Measurements from ENCODE around the gene ELK4.
A peak's percentile ranks its signal among the peaks of the same experiment; 100 is the strongest.

ELK4 gene

GRCh38 chr1:205631768-205632668 is at the start of gene ELK4:
Gene ELK4, minus strand, starts transcription at chr1:205632011. Its CDS starts 8,129 bp downstream, at chr1:205623882.
- peak; percentile 100 for DNase-seq

GRCh38 chr1:205681364-205681763 is 49.6 kb upstream of the ELK4 start:
- DNase-seq, result no peak

GRCh38 chr1:205680073-205680851 is 48.5 kb upstream of the ELK4 start, which contains the start of gene SLC45A3:
Gene SLC45A3, minus strand, starts transcription at chr1:205680509. Its CDS starts 15,853 bp downstream, at chr1:205664656.
- DNase-seq, result peak; percentile 57

GRCh38 chr1:205678286-205679111 is 46.7 kb upstream of the ELK4 start:
- peak; percentile 25 for DNase-seq

GRCh38 chr1:205677167-205677566 is 45.4 kb upstream of the ELK4 start:
- no peak for DNase-seq

- no peak for DNase-seq
Observed at GRCh38 chr1:205676597-205676996, 44.8 kb upstream of the ELK4 start.

GRCh38 chr1:205676002-205676401 is 44.2 kb upstream of the ELK4 start:
- DNase-seq, result no peak

- no peak for DNase-seq
Observed at GRCh38 chr1:205675247-205675646, 43.4 kb upstream of the ELK4 start.

- DNase-seq, result no peak
Observed at GRCh38 chr1:205672970-205673369, 41.2 kb upstream of the ELK4 start.

- no peak for DNase-seq
Observed at GRCh38 chr1:205672395-205672889, 40.6 kb upstream of the ELK4 start.

GRCh38 chr1:205670611-205671430 is 39.0 kb upstream of the ELK4 start:
- no peak for DNase-seq

- DNase-seq, result no peak
Observed at GRCh38 chr1:205670150-205670446, 38.3 kb upstream of the ELK4 start.

GRCh38 chr1:205669341-205670149 is 37.7 kb upstream of the ELK4 start:
- DNase-seq, result no peak

- DNase-seq, result peak; percentile 76
Observed at GRCh38 chr1:205668951-205669340, 37.1 kb upstream of the ELK4 start.

GRCh38 chr1:205667909-205668643 is 36.3 kb upstream of the ELK4 start:
- no peak for DNase-seq

- no peak for DNase-seq
Observed at GRCh38 chr1:205666372-205667166, 34.8 kb upstream of the ELK4 start.

- peak; percentile 34 for DNase-seq
Observed at GRCh38 chr1:205665201-205666045, 33.6 kb upstream of the ELK4 start.

GRCh38 chr1:205664399-205665017 is 32.7 kb upstream of the ELK4 start:
- no peak for DNase-seq

All from RPMI8226 (cell line).